HG03457 (cell line): ENCODE measurements around the gene ULK4.
"Not testable (repeated sequence)": the region's sequence is repeated elsewhere in the genome, so short reads cannot be mapped to it uniquely, and the experiment has no call there.

Source experiments
- ATAC-seq: cut with Tn5 transposase; IDR thresholded peaks from one replicate; pipeline ENCODE4 v1.9.1; 2021; ENCODE audit warnings: moderate number of reproducible peaks; ENCODE audit not compliant: unreplicated experiment

The ULK4 gene

DNA sequence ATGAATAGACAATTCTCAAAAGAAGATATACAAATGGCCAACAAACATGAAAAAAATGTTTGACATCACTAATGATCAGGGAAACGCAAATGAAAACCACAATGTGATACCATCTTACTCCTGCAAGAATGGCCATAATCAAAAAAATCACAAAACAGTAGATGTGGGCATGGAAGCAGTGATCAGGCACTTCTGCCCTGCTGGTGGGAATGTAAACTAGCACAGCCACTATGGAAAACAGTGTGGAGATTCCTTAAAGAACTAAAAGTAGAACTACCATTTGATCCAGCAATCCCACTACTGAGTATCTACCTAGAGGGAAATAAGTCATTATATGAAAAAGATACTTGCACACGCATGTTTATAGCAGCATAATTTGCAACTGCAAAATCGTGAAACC, 677.0 kb downstream of the ULK4 start:
- not testable (repeated sequence) for ATAC-seq

GRCh38 chr3:41277790-41278465, 684.0 kb downstream of the ULK4 start:
- no peak for ATAC-seq

DNA sequence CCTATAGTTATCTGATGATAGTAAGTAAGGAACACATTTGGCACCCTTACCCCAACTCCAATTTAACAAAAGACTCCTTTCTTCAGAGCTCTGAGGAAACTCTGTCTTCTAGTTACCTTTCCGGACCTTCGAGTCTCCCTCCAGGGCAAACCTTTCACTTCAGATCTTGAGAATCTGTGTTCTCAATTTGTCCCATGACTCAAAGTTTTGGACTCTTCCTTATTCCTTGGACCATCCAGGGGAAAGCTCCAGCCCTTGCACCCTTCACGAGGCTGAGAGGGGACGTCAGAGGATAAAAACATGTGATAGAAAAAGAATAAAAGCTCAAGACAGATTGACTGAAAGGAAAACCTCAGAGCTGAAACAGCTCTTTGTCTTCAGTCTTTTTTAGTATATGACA, 685.7 kb downstream of the ULK4 start:
- ATAC-seq: no peak

DNA sequence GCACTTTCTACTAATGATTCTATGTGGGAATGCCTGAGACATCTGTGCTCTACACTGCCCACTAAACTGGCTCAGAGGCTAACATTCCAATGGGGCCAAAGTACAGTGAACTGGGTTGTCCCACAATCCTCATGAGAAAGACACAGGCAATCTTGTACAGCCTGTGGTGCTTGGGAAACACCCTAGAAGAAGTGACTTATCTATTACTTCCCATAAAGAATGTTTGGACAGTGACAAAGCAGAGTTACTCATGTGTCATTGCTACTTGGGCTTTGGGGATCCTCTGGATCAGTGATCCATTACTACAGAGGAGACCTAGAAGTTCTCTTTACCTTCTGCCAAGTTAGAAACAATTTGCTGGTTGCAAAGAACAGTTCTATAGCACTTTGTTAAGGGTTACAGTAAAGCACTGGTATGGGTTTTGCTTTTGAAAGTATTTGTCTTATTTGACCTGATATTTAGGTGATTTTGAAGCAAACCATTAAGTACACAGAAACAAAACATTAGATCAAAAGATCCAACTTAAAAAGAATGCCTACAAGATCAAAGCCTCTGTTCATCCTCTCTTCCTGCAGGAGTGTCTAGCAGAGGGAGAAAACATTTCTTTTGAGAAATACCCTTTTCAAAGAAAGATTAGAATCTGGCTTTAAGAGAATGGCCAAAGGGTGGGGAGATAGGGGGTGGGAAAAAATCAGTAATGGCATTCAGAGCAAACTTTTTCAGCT, 686.8 kb downstream of the ULK4 start:
- no peak for ATAC-seq

DNA sequence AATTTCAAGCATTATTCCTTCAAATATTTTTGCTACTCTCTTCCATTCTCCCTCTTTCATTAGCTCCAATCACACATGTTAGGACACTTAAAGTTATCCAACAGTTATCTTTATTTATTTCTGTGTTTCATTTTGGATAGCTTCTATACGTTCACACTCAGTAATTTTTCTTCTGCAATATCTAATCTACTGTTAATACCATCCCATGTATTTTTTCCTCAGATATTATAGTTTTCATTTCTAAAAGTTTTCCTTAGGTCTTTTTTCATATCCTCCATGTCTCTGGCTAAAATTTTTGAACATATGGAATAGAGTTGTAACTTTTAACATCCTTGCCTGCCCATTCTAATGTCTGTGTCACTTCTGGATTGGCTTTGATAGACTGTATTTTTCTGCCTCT, 689.2 kb downstream of the ULK4 start:
- no peak for ATAC-seq

DNA sequence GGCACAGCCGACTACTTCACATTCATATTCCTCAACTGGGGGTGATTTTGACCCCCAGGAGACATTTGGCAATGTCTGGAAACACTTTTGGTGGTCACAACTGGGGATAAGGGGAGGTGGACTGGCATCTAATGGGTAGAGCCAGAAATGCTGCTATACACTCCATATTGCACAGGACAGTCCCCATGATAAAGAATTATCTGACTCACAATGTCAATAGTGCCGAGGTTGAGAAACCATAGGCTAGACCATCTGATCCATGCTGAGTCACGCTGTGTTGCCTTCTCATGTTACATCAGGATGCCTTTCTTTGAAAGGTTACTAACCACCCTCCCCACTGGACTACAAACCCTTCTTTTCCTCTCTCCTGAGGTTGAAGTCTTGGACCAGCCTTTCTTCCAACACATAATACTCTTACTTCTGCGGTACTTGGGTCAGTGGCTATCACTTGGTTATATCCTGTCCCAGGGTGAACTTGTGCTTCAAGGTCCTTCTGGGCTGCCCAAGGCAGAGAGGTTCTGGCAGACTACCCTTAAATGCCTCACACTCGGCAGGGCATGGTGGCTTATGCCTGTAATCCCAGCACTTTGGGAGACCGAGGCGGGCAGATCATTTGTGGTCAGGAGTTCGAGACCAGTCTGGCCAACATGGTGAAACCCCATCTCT, 693.8 kb downstream of the ULK4 start:
- ATAC-seq: no peak

DNA sequence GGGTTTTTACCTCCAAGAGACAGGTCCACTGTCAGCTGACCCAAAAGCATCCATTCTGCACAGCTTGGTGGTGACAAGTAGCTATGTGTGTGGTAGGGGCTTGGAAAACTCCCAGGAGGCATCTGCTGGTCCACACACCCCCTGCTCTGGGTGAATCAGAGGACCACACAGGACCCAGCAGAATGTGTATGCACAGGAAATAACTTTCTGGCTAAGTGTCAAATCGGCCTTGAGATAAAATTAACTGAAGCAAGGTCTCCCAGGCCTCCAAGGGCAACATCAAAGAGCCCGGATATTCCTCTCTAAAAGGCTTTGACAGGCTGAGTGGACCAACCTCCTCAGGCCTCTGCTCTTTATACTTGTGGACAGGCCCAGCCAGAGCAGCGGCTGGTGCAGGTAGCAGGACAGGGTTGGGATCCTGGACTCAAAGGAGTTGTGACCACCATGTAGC, 696.1 kb downstream of the ULK4 start:
- no peak for ATAC-seq

GRCh38 chr3:41265011-41265545, 696.8 kb downstream of the ULK4 start:
- ATAC-seq: no peak

DNA sequence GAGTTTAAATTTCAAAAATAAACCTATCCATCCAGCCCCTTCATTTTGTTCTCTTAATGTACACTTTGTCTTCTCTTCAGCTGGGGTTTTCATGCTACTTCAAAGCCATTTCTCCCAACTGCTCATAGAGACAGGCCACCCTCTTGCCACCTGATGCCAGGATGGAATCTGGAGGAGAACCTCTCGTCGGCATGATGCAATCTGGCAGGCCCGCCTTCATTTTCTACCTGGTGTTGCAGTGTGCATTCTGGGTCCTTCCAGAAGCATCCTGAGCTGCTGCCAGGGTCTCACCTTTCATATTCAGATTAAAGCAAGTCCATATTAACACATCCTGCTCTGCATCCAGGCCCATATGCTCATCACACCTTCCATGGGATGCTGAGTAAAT, 701.8 kb downstream of the ULK4 start:
- ATAC-seq: no peak

DNA sequence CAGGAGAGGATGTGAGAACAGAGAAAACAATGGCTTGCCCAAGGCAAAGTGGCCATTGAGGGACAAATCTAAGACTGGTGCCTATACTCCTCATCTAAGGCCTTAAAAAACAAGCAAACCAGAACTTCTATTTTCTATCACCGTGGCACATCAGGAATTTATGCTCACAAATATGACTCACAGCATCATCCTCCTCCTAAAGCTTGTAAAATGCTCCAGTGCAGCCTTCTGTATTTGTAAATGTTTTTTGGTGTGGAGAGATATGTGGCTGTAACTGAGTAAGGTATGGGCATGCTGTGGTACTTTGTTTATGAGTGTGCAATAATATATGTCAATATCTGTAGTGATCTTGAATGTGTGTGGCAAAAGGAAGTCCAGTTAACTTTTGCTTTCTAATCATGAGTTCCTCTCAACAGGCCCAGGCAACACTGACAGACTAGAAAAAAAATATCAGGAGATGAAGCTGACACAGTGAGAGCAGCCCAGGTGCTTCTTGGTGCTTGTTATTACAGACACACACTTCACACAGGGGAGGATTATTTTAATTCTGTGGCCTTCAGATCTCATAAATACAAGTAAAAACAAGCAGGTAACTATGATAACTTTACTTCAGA, 702.3 kb downstream of the ULK4 start:
- ATAC-seq: no peak

DNA sequence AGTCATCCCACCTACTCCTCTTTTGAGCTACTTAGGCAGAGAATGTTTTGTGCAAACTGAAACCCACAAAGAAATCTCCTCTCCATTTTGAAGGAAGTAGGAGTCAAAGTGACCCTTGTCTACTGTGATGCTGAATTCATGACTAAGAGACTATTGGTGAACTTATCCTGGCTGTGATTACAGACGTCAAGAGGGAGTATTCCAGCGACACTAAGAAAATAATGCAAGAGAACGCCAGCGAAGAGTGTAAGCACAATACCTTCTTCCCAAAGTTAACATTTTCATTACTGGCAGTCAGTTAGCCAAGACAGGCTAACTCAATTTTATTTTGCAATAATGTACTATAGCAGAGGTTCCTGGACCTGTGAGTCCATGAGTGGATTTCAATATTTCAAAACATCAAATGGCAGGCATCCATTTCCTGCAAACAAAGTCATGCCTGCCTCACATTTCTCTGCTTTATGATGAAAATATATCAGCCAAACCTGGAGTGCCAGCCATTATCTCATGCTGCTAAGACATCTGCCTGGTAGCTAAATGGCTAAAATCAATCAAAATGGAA, 703.6 kb downstream of the ULK4 start:
- no peak for ATAC-seq

DNA sequence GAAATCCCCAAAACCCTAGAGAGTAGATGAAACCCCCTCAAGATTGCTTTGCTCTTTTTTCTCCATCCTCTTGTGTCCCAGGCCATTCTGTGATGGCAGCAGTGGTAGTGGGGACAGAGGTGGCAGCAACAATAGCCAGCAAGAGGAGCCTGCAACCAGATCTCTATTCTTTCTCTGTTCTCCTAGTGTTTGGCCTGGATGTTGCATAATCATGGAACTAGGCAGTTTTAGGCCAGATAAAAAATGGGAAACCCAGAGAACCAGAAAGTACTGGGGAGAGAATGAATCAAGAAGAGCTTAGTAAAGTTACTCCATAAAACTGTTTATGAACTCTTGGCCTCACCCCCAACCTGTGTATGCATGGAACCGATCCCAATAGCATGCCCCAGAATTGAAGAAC, 710.3 kb downstream of the ULK4 start:
- ATAC-seq: no peak

- ATAC-seq: no peak
These were observed 711.1 kb downstream of the ULK4 start for GRCh38 chr3:41250825-41251224.

DNA sequence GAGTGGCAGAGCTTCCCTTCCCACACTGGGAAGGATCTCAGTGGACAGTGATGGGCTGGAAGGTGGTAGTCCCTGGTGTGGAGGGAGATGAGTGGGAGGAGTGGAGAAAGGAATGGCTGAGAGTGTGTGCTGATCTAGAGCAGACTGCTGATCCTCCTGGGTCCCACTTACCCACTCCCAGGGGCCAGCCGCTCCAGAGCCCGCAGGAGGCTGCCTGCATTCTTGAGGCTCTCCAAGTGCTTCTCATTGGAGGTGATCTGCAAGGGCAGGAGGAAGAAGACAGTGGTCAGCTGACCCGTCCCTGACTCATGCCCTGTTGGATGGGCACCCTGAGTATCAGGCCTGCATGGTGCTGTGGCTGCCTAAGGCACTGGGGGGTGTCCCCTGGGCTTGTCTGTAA, 712.6 kb downstream of the ULK4 start:
- ATAC-seq: no peak

DNA sequence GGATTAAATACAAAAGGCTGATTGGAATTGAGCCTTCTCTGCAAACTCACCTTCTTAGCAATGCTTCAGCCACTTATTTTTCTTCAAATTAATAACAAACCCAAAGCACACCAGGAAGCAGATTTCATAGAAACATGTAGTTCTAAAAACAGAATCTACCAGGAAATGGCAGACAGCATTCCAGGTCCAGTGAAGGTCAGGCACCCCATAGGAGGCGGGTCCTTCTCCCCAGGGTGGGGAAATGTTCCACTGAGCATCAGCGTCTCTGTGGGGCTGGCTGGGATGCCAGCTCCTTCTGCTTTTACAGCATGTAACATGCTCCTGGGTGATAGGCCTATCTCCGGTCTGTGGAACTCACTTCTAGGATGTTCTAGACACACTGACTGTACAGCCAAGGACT, 713.4 kb downstream of the ULK4 start:
- ATAC-seq: no peak

DNA sequence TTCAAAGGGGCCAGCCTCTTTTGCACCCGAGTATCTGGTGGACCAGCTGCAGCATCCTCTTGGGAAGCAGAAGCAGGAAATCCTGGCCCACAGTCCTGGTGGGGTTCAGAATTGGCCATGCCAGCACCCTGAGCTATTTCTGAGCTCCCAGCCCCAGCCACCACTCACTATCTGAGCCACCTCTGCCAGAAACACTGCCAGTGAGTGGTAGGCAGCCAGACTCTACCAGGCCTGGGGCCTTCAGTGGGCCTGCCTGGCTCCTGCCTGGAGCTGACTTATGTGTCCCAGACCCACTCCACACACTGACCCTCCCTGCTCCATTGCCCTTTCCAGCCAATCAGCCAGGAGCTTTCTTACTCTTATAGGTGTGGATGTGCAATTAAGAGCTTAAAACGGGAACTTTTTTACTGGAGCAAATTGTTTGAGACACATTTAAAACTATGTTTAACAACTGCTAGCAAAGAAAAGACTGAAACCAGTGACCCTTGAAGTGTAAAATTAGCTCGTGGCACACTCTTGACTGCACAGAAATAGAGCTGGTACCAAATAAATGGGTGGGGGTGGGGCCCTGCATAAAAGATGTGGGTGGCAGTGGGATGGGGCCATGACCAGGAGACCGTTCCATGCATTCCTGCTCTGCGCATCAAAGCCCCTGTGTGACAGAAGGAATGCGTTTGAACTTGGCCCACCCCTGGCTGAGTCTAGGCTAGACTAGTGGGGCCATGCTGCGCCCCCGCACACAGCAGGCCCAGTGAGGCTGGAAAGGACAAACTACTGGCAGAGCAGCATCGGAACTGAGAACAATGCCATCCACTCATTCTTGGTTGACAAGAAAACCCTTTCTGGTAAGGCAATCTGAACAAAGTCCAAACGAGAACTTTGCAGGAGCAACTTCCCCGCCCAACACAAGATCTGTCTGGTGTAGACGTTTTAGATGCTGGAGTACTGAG, 714.6 kb downstream of the ULK4 start:
- no peak for ATAC-seq

DNA sequence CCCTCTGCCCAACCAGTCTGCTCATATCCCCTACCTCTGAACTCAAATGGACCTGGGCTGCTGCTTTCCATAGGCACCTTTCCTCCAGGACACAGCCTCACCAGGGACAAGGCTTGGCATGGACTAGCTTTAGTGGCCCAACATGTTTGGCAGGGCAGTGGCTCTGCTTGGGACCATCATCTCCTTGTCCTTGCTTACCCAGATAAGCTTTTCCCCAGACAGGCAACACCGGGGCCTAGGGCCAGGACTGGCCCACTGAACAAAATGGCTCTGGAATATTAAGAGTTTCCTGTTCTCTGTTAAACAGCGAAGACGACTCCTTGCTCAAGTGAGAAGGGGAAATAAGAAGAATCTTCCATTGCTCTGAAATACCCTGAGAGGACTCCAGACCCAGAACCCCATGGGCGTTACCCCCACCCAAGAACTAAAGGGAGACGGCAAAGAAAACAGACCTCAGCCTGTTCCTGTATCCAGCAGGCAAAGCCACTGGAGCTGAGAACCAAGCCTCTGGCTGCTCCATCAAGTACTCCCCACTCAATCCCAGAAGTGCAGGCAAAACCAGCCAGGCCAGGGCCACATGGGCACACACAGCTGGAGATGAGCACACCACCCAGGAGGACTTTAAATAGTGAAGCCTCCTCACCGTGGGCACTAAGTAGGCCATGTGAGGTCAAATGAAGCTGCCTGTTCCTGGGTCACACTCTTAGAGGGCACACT, 717.1 kb downstream of the ULK4 start:
- no peak for ATAC-seq

- ATAC-seq: no peak
These were observed 718.7 kb downstream of the ULK4 start for GRCh38 chr3:41243183-41243582.

GRCh38 chr3:41241800-41242571, 719.9 kb downstream of the ULK4 start:
- ATAC-seq: no peak
